Liver (tissue), 9 donors: Measurements from ENCODE around the gene NF1. TPM values are rescaled to one million over a fixed set of nuclear protein-coding genes. Genes with fewer than 3 reads are reported as not detected.

Experiments
- DNase-seq: peaks from one replicate; pipeline ENCODE4 v3.0.0-alpha.2; 2017; ENCODE audit warnings: low spot score
- H3K27ac ChIP-seq, 2 donors: one replicate each; pipeline ENCODE4 v1.7.0; 2013; ENCODE audit warnings: inconsistent platforms in 2 of 2, low read length in 2 of 2, control low read depth in 1 of 2, low read depth in 1 of 2, mild to moderate bottlenecking in 1 of 2
- H3K27me3 ChIP-seq, 4 donors: one replicate each; pipeline versions ENCODE4 v1.6.1 to v1.7.0; 2013; ENCODE audit warnings: low read length in 3 of 4, inconsistent platforms in 1 of 4, mild to moderate bottlenecking in 1 of 4, moderate library complexity in 1 of 4; ENCODE audit not compliant: control insufficient read depth in 4 of 4, insufficient read depth in 4 of 4
- H3K36me3 ChIP-seq, 4 donors: one replicate each; pipeline versions ENCODE4 v1.6.1 to v1.7.0; 2013; ENCODE audit warnings: low read length in 3 of 4, mild to moderate bottlenecking in 3 of 4, low read depth in 1 of 4, moderate library complexity in 1 of 4; ENCODE audit not compliant: control insufficient read depth in 4 of 4, insufficient read depth in 3 of 4
- H3K4me1 ChIP-seq, 4 donors: one replicate each; pipeline versions ENCODE4 v1.6.1 to v1.7.0; 2013; ENCODE audit warnings: low read length in 3 of 4, mild to moderate bottlenecking in 3 of 4, moderate library complexity in 1 of 4; ENCODE audit not compliant: control insufficient read depth in 4 of 4, insufficient read depth in 4 of 4
- H3K4me3 ChIP-seq, 3 donors: one replicate each; pipeline versions ENCODE4 v1.6.1 to v1.7.0; 2013; ENCODE audit warnings: low read length in 3 of 3, control low read depth in 1 of 3, low read depth in 1 of 3, mild to moderate bottlenecking in 1 of 3
- H3K9ac ChIP-seq, 2 donors: one replicate each; pipeline ENCODE4 v1.7.0; 2013; ENCODE audit warnings: low read length in 2 of 2, mild to moderate bottlenecking in 2 of 2, moderate library complexity in 2 of 2, control low read depth in 1 of 2, low read depth in 1 of 2
- H3K9me3 ChIP-seq, 4 donors: one replicate each; pipeline versions ENCODE4 v1.6.1 to v1.7.0; 2013; ENCODE audit warnings: low read length in 3 of 4; ENCODE audit not compliant: control insufficient read depth in 4 of 4
- EGR1 ChIP-seq, 2 donors: IDR thresholded peaks; 2 replicates each; pipeline ENCODE4 v1.6.1; 2016 to 2018; ENCODE audit warnings: antibody characterized with exemption in 2 of 2, low read depth in 2 of 2
- FOXA1 ChIP-seq: IDR thresholded peaks from 2 replicates; pipeline ENCODE4 v1.6.1; 2016; ENCODE audit warnings: antibody characterized with exemption
- FOXA2 ChIP-seq: IDR thresholded peaks from 2 replicates; pipeline ENCODE4 v1.6.1; 2016; ENCODE audit warnings: antibody characterized with exemption
- GABPA ChIP-seq, 2 donors: IDR thresholded peaks in 1 of 2; conservative IDR thresholded peaks in 1 of 2; 2 replicates each; pipeline ENCODE4 v1.6.1; 2016; ENCODE audit warnings: antibody characterized with exemption in 2 of 2, mild to moderate bottlenecking in 1 of 2, moderate library complexity in 1 of 2
- HNF4A ChIP-seq, 2 donors: conservative IDR thresholded peaks; 2 replicates each; pipeline ENCODE4 v1.6.1; 2016; ENCODE audit warnings: antibody characterized with exemption in 2 of 2, mild to moderate bottlenecking in 2 of 2
- HNF4G ChIP-seq: IDR thresholded peaks from 2 replicates; pipeline ENCODE4 v1.6.1; 2016; ENCODE audit warnings: antibody characterized with exemption
- JUND ChIP-seq, 2 donors: IDR thresholded peaks; 2 replicates each; pipeline ENCODE4 v1.6.1; 2016; ENCODE audit warnings: antibody characterized with exemption in 2 of 2
- NR2F2 ChIP-seq: IDR thresholded peaks from 2 replicates; pipeline ENCODE4 v1.6.1; 2016; ENCODE audit warnings: antibody characterized with exemption
- RAD21 ChIP-seq, 2 donors: IDR thresholded peaks; 2 replicates each; pipeline ENCODE4 v1.6.1; 2016; ENCODE audit warnings: antibody characterized with exemption in 2 of 2, mild to moderate bottlenecking in 2 of 2
- RXRA ChIP-seq, 2 donors: IDR thresholded peaks; 2 replicates each; pipeline ENCODE4 v1.6.1; 2017 to 2018; ENCODE audit warnings: antibody characterized with exemption in 2 of 2, mild to moderate bottlenecking in 1 of 2
- SP1 ChIP-seq: IDR thresholded peaks from 2 replicates; pipeline ENCODE4 v1.6.1; 2018; ENCODE audit warnings: antibody characterized with exemption, mild to moderate bottlenecking
- TAF1 ChIP-seq: conservative IDR thresholded peaks from 2 replicates; pipeline ENCODE4 v1.6.1; 2016; ENCODE audit warnings: antibody characterized with exemption, mild to moderate bottlenecking
- YY1 ChIP-seq: IDR thresholded peaks from 2 replicates; pipeline ENCODE4 v1.6.1; 2016; ENCODE audit warnings: antibody characterized with exemption, mild to moderate bottlenecking
- WGBS: extraction: QIAGEN DNeasy Blood & Tissue Kit; methylation state at CpG from one replicate; pipeline ENCODE4 v1.1.7; 2013; 5-methylcytosine and 5-hydroxymethylcytosine counted together
- polyA plus RNA-seq, 2 donors: library from polyadenylated mRNA; stranded (reverse) in 1 of 2; unstranded in 1 of 2; fragments of 200-250 nt in 1 of 2; fragments of >200 nt in 1 of 2; fragmentation: Nextera tagmentation in 1 of 2; extraction: Ambion mirVana in 1 of 2; gene quantifications; one replicate each; pipeline versions ENCODE4 v1.2.1 to v1.2.3, GENCODE V29; 2013 to 2015
- total RNA-seq, 2 donors: library from RNA; depleted of rRNA; stranded (reverse); fragments of >200 nt; gene quantifications; one replicate each; pipeline ENCODE4 v1.2.3, GENCODE V29; 2014
- TF ChIP-seq, protein P1 (sequence below): IDR thresholded peaks from 2 replicates; pipeline ENCODE4 v1.6.1; 2016; ENCODE audit warnings: antibody characterized with exemption
- TF ChIP-seq, protein P2 (sequence below): IDR thresholded peaks from 2 replicates; pipeline ENCODE4 v1.6.1; 2016; ENCODE audit warnings: antibody characterized with exemption
- TF ChIP-seq, protein P3 (sequence below): IDR thresholded peaks from 2 replicates; pipeline ENCODE4 v1.6.1; 2016; ENCODE audit warnings: antibody characterized with exemption
- TF ChIP-seq, protein P4 (sequence below): fragments of 150-350 bp; IDR thresholded peaks from 2 replicates; pipeline ENCODE4 v1.5.1; 2017; ENCODE audit warnings: improper control_type of control experiment, low read depth, low read length; ENCODE audit not compliant: missing input control
- TF ChIP-seq, protein P5 (sequence below): IDR thresholded peaks from 2 replicates; pipeline ENCODE4 v1.6.1; 2016; ENCODE audit warnings: antibody characterized with exemption, mild to moderate bottlenecking
- donor health status: healthy.
- donor health status: healthy.
- donor health status: healthy.
- donor health status: healthy.
- donor health status: healthy.

NF1 gene
- total and polyA plus RNA-seq, 4 donors: 4.6 to 42.6 (median 13.5) TPM

DNA sequence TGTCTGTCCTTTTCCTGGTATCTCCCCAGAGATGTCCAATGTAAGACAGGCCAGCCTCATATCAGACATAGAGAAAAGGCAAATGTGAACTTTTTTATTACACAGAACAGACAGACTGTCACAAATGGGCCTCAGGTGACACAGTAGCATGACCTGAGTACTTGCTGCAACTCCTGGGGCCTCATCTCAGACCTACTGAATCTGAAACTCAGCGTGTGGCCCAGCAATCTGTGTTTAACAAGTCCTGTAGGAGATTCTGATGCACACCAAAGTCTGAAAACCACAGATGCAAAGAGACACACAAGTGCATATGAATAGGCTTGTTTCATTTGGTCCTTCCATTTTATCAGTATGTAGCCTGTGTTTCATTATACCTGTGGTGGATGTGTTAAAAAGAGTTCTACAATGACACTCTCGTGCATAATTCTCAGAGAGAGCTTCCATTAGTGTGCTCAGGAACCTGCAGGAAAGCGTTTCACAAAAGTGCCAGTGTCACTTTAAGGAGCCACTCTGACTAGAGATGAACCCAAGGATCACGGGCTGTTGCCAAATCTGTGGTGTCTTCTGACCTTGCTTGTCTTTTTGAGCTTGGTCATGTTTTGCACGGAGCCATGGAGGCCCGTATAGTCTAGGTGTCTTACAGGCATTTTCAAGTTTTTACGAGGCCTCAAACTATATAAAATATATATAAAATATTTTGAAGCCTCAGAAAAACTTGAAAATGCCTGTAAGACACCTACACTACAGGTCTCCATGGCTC lies 33.8 kb upstream of the NF1 start:
- no peak for TF ChIP-seq FOXA1
- no peak for TF ChIP-seq EGR1 (IDR thresholded peaks at IDR 0.05; ENCODE audit: low read depth in 2 of 2)
- TF ChIP-seq YY1: no peak
- TF ChIP-seq FOXA2: no peak
- TF ChIP-seq, protein P1, sequence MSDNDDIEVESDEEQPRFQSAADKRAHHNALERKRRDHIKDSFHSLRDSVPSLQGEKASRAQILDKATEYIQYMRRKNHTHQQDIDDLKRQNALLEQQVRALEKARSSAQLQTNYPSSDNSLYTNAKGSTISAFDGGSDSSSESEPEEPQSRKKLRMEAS: no peak
- TF ChIP-seq, protein P2, sequence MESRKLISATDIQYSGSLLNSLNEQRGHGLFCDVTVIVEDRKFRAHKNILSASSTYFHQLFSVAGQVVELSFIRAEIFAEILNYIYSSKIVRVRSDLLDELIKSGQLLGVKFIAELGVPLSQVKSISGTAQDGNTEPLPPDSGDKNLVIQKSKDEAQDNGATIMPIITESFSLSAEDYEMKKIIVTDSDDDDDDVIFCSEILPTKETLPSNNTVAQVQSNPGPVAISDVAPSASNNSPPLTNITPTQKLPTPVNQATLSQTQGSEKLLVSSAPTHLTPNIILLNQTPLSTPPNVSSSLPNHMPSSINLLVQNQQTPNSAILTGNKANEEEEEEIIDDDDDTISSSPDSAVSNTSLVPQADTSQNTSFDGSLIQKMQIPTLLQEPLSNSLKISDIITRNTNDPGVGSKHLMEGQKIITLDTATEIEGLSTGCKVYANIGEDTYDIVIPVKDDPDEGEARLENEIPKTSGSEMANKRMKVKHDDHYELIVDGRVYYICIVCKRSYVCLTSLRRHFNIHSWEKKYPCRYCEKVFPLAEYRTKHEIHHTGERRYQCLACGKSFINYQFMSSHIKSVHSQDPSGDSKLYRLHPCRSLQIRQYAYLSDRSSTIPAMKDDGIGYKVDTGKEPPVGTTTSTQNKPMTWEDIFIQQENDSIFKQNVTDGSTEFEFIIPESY: no peak
- TF ChIP-seq, protein P3, sequence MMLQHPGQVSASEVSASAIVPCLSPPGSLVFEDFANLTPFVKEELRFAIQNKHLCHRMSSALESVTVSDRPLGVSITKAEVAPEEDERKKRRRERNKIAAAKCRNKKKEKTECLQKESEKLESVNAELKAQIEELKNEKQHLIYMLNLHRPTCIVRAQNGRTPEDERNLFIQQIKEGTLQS: no peak
- no peak for TF ChIP-seq RXRA (IDR thresholded peaks at IDR 0.05)
- no peak for TF ChIP-seq NR2F2
- TF ChIP-seq HNF4G: no peak
- TF ChIP-seq, protein P4, sequence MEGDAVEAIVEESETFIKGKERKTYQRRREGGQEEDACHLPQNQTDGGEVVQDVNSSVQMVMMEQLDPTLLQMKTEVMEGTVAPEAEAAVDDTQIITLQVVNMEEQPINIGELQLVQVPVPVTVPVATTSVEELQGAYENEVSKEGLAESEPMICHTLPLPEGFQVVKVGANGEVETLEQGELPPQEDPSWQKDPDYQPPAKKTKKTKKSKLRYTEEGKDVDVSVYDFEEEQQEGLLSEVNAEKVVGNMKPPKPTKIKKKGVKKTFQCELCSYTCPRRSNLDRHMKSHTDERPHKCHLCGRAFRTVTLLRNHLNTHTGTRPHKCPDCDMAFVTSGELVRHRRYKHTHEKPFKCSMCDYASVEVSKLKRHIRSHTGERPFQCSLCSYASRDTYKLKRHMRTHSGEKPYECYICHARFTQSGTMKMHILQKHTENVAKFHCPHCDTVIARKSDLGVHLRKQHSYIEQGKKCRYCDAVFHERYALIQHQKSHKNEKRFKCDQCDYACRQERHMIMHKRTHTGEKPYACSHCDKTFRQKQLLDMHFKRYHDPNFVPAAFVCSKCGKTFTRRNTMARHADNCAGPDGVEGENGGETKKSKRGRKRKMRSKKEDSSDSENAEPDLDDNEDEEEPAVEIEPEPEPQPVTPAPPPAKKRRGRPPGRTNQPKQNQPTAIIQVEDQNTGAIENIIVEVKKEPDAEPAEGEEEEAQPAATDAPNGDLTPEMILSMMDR: no peak
- no peak for TF ChIP-seq SP1
- no peak for TF ChIP-seq JUND (IDR thresholded peaks at IDR 0.05)
- WGBS: 83% methylated on average over 7 of the region's 7 CpGs
- no peaks in the 10 kb centered on the region for H3K9me3 ChIP-seq
- no peaks in the 10 kb centered on the region for H3K4me1 ChIP-seq
- H3K4me3 ChIP-seq: no peak overlapping the region
- no peak overlapping the region for H3K27ac ChIP-seq
- no peak for DNase-seq
- no peaks in the 10 kb centered on the region for H3K36me3 ChIP-seq
- H3K9ac ChIP-seq: no peak overlapping the region
- H3K27me3 ChIP-seq: no peaks in the 10 kb centered on the region

DNA sequence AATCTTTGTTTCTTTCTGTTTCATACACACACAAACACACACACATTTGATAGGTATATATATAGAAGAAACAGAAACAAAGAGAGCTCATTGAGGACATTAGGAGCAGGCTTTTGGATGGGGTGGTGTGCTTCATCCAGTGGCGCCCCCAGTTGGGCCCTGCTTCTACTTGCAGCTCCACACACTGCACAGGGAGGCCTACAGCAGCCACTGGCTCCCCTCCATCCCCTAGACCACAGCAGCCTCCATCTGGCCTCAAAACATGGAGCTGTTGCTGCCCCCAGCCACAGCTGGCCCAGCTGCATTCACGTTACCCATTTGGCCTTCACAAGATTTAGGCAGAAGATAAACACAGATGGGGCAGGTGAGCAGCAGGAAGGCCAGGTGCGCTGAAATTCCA lies 33.1 kb upstream of the NF1 start:
- H3K36me3 ChIP-seq: no peaks in the 10 kb centered on the region
- H3K9me3 ChIP-seq: no peaks in the 10 kb centered on the region
- TF ChIP-seq, protein P3: no peak
- no peak for TF ChIP-seq FOXA2
- no peak for TF ChIP-seq RXRA (IDR thresholded peaks at IDR 0.05)
- TF ChIP-seq RAD21 (IDR thresholded peaks at IDR 0.05): no peak
- TF ChIP-seq, protein P5, sequence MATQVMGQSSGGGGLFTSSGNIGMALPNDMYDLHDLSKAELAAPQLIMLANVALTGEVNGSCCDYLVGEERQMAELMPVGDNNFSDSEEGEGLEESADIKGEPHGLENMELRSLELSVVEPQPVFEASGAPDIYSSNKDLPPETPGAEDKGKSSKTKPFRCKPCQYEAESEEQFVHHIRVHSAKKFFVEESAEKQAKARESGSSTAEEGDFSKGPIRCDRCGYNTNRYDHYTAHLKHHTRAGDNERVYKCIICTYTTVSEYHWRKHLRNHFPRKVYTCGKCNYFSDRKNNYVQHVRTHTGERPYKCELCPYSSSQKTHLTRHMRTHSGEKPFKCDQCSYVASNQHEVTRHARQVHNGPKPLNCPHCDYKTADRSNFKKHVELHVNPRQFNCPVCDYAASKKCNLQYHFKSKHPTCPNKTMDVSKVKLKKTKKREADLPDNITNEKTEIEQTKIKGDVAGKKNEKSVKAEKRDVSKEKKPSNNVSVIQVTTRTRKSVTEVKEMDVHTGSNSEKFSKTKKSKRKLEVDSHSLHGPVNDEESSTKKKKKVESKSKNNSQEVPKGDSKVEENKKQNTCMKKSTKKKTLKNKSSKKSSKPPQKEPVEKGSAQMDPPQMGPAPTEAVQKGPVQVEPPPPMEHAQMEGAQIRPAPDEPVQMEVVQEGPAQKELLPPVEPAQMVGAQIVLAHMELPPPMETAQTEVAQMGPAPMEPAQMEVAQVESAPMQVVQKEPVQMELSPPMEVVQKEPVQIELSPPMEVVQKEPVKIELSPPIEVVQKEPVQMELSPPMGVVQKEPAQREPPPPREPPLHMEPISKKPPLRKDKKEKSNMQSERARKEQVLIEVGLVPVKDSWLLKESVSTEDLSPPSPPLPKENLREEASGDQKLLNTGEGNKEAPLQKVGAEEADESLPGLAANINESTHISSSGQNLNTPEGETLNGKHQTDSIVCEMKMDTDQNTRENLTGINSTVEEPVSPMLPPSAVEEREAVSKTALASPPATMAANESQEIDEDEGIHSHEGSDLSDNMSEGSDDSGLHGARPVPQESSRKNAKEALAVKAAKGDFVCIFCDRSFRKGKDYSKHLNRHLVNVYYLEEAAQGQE: no peak
- TF ChIP-seq, protein P2: no peak
- TF ChIP-seq GABPA (IDR thresholded peaks at IDR 0.05 in 1 of 2, conservative IDR thresholded peaks at IDR 0.05 in 1 of 2): no peak
- no peak for TF ChIP-seq YY1
- TF ChIP-seq EGR1 (IDR thresholded peaks at IDR 0.05; ENCODE audit: low read depth in 2 of 2): no peak
- no peak for TF ChIP-seq TAF1
- no peak for TF ChIP-seq SP1
- no peak for TF ChIP-seq HNF4G
- TF ChIP-seq NR2F2: no peak
- TF ChIP-seq, protein P1: no peak
- TF ChIP-seq HNF4A (conservative IDR thresholded peaks at IDR 0.05): no peak
- TF ChIP-seq JUND (IDR thresholded peaks at IDR 0.05): no peak
- no peaks in the 10 kb centered on the region for H3K27me3 ChIP-seq
- H3K4me3 ChIP-seq: no peak overlapping the region
- DNase-seq: no peak
- WGBS: 89% methylated on average over 3 of the region's 3 CpGs
- no peak overlapping the region for H3K9ac ChIP-seq
- H3K27ac ChIP-seq: no peak overlapping the region
- H3K4me1 ChIP-seq: no peaks in the 10 kb centered on the region
